ENCODE results near the gene PCED1A. TPM values are rescaled to one million over a fixed set of nuclear protein-coding genes. Genes with fewer than 3 reads are reported as not detected.

PCED1A gene
- total and polyA plus RNA-seq, 2 of the 8 experiments (the other 6 are each of a cell fraction or from before 2014, with no cell fraction given) = 13.4 to 18.9 TPM

DNA sequence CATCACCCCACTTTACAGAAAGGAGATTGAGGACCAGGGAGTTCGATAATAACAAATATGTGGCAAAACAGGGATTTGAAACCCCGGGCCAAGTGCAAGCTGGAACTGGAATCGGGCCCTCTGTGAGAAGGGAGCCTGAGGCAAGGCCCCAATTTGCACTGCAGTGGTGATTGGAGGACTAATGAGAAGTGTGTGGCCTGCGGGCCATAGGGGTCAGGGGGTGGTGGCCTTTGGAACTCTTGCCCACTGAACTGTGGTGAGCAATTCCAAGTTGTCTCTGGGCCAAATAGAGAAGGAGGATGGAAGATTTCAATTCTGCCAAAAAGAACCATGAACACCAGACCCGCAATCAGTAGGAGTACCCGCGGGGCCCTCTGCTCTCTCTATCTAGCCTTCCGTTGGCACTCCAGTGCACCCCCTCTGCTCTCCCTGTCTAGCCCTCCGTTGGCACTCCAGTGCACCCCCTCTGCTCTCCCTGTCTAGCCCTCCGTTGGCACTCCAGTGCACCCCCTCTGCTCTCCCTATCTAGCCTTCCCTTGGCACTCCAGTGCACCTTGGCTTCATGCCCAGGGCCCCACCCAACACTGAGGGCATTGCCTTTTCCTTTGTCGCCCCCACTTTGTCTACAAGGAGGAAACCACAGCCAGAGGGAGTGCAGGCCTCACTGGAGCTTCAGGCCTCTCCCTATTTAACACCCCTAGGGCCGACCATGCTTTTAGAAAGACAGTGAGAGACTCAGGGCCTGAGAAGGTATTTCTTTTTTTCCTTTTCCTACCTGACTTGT is 26.8 kb upstream of the PCED1A start:
- Histone ChIP-seq H2BK20ac (ENCODE audit: low read length) (no peak overlapping the region), H3K4me3 (ENCODE audit: extremely low read depth in 1 of 4, insufficient read depth in 2 of 4, low read depth in 3 of 4, low read length in 4 of 4) (no peak overlapping the region), H2AK5ac (ENCODE audit: low read depth, low read length) (no peak overlapping the region), H4K5ac (ENCODE audit: insufficient read length, low read depth, low read length) (no peak overlapping the region), H3K4me1 (replicated peaks in 1 of 4; ENCODE audit: control insufficient read depth in 3 of 4, insufficient read depth in 4 of 4, low read length in 3 of 4) (peaks cover 0 to 4% (median 3%) of the 10 kb centered on the region in 4 experiments; a peak in 5 of 7 replicates), H3K14ac (ENCODE audit: insufficient read length) (no peak overlapping the region), H3K36me3 (ENCODE audit: control insufficient read depth in 2 of 4, insufficient read depth in 4 of 4, low read length in 3 of 4) (no peaks in the 10 kb centered on the region; a peak in 1 of 8 replicates), H3K79me1 (ENCODE audit: low read depth, low read length) (no peaks in the 10 kb centered on the region), H3K4ac (replicated peaks; ENCODE audit: insufficient read length, low read depth, low read length) (no peak overlapping the region), H2BK15ac (ENCODE audit: low read length) (no peak overlapping the region), H2BK120ac (replicated peaks; ENCODE audit: low read depth, low read length) (no peak overlapping the region), H3K27ac (ENCODE audit: low read depth, low read length) (no peak overlapping the region), H2BK5ac (ENCODE audit: low read depth, low read length) (no peak overlapping the region), H4K20me1 (replicated peaks in 1 of 2; ENCODE audit: control insufficient read depth in 1 of 2, insufficient read depth in 2 of 2, low read length in 2 of 2) (peaks cover 0 to 3% of the 10 kb centered on the region in 2 experiments), H2AFZ (ENCODE audit: low read length) (no peak overlapping the region), H3K9ac (replicated peaks in 1 of 4; ENCODE audit: extremely low read depth in 1 of 4, low read depth in 3 of 4, low read length in 3 of 4) (no peak overlapping the region), H4K8ac (ENCODE audit: extremely low read depth, insufficient read depth, low read length) (no peak overlapping the region), H3K4me2 (ENCODE audit: insufficient read depth in 1 of 2, low read depth in 2 of 2, low read length in 2 of 2) (no peak overlapping the region), H4K91ac (replicated peaks; ENCODE audit: insufficient read length, low read length) (no peak overlapping the region), H3K9me3 (ENCODE audit: insufficient read depth in 2 of 2, low read depth in 1 of 2, low read length in 1 of 2) (no peaks in the 10 kb centered on the region), H3K56ac (replicated peaks; ENCODE audit: insufficient read length, low read depth, low read length) (no peak overlapping the region), H2BK12ac (ENCODE audit: low read depth, low read length) (no peak overlapping the region), H3K23me2 (ENCODE audit: low read depth, low read length) (peaks cover 5% of the 10 kb centered on the region; the same call in 1 of the 2 replicates), H3K27me3 (replicated peaks in 1 of 4; ENCODE audit: control insufficient read depth in 3 of 4, extremely low read depth in 1 of 4, insufficient read depth in 3 of 4, low read length in 3 of 4) (peaks cover 0 to 16% (median 11%) of the 10 kb centered on the region in 4 experiments; a peak in 5 of 7 replicates), H3K18ac (ENCODE audit: extremely low read depth, low read length) (no peak overlapping the region), H3K79me2 (ENCODE audit: control insufficient read depth in 1 of 2, insufficient read depth in 2 of 2, low read length in 2 of 2) (no peaks in the 10 kb centered on the region), H3K23ac (ENCODE audit: insufficient read length) (no peak overlapping the region)
- 90% methylated on average over 12 of the region's 12 CpGs; no CpG with 5 or more reads in 1 of the 2 experiments for WGBS, 2 experiments (ENCODE audit: extremely low coverage in 1 of 2, insufficient coverage in 1 of 2, insufficient read length in 1 of 2, insufficient replicate concordance in 2 of 2, low coverage in 1 of 2, low lambda C conversion rate in 2 of 2, missing lambda C conversion rate in 1 of 2)
- TF ChIP-seq TBP (IDR thresholded peaks at IDR 0.05; ENCODE audit: low read depth, low read length) = no peak
- TF ChIP-seq CHD2 (IDR thresholded peaks at IDR 0.05; ENCODE audit: low read length) = no peak
- TF ChIP-seq EGR1 (IDR thresholded peaks at IDR 0.05; ENCODE audit: borderline replicate concordance, low read depth, low read length) = no peak
- TF ChIP-seq CEBPB (IDR thresholded peaks at IDR 0.05; ENCODE audit: low read depth, low read length) = no peak
- no peak for TF ChIP-seq TCF12 (IDR thresholded peaks at IDR 0.05; ENCODE audit: low read depth, low read length)
- TF ChIP-seq ZNF274 (IDR thresholded peaks at IDR 0.05; ENCODE audit: borderline replicate concordance, extremely low read depth, low read length) = no peak
- TF ChIP-seq CHD1 (IDR thresholded peaks at IDR 0.05; ENCODE audit: low read depth, low read length) = no peak
- TF ChIP-seq CBX8 (IDR thresholded peaks at IDR 0.05; ENCODE audit: borderline replicate concordance, low read depth, low read length) = no peak
- no peak for TF ChIP-seq KDM1A (IDR thresholded peaks at IDR 0.05; ENCODE audit: borderline replicate concordance, low read length)
- no peak for TF ChIP-seq MAFK (IDR thresholded peaks at IDR 0.05; ENCODE audit: low read depth, low read length)
- TF ChIP-seq JUND (IDR thresholded peaks at IDR 0.05; ENCODE audit: low read length) = no peak
- TF ChIP-seq CTBP2 (IDR thresholded peaks at IDR 0.05; ENCODE audit: borderline replicate concordance, insufficient read depth, insufficient read length, low read length) = no peak
- TF ChIP-seq RXRA (IDR thresholded peaks at IDR 0.05; ENCODE audit: insufficient read depth, low read depth, low read length) = no peak
- no peak for DNase-seq (ENCODE audit: low read depth in 1 of 2, low spot score in 2 of 2)
- FAIRE-seq = no peak
- POLR2A ChIA-PET (ENCODE audit: partially characterized antibody) = no interaction called here
- CTCF ChIA-PET (ENCODE audit: partially characterized antibody) = interaction anchor here (0.6 to 4.6 kb wide), 11 partner anchors 11 to 344 kb away, joined by 3 to 23 read pairs (median 4); no protein-coding TSS in a partner anchor

Measured in H1 (cell line).